HS-5 (cell line): Measurements from ENCODE around the gene AADACL4.
"Not testable (repeated sequence)": the region's sequence is repeated elsewhere in the genome, so short reads cannot be mapped to it uniquely, and the experiment has no call there.

Experiments used
- DNase-seq: peaks from one replicate; pipeline ENCODE4 v3.0.0-alpha.2; 2012; ENCODE audit warnings: low read depth

The AADACL4 gene

GRCh38 chr1:12629985-12630760, 13.7 kb upstream of the AADACL4 start:
- DNase-seq, result no peak

- DNase-seq, result no peak
Observed at GRCh38 chr1:12630946-12631530, 12.8 kb upstream of the AADACL4 start.

GRCh38 chr1:12631571-12631970, 12.3 kb upstream of the AADACL4 start:
- DNase-seq, result no peak

GRCh38 chr1:12634156-12634555, 9.7 kb upstream of the AADACL4 start:
- DNase-seq, result no peak

- DNase-seq, result no peak
Observed at GRCh38 chr1:12634696-12635202, 9.1 kb upstream of the AADACL4 start.

GRCh38 chr1:12636098-12636950, 7.6 kb upstream of the AADACL4 start:
- DNase-seq, result peak; percentile 82

- DNase-seq, result no peak
Observed at GRCh38 chr1:12637693-12638092, 6.2 kb upstream of the AADACL4 start.

- DNase-seq, result no peak
Observed at GRCh38 chr1:12640237-12640957, 3.5 kb upstream of the AADACL4 start.

- no peak for DNase-seq
Observed at GRCh38 chr1:12640958-12641272, 3.0 kb upstream of the AADACL4 start.

GRCh38 chr1:12643079-12643478, 806 bp upstream of the AADACL4 start:
- no peak for DNase-seq

- DNase-seq, result no peak
Observed at GRCh38 chr1:12644237-12644636, 352 bp downstream of the AADACL4 start.

- DNase-seq, result no peak
Observed at GRCh38 chr1:12644829-12645228, 944 bp downstream of the AADACL4 start.

- DNase-seq, result not testable (repeated sequence)
Observed at GRCh38 chr1:12645401-12645800, 1.5 kb downstream of the AADACL4 start.

- DNase-seq, result no peak
Observed at GRCh38 chr1:12648741-12649140, 4.9 kb downstream of the AADACL4 start.

- DNase-seq, result no peak
Observed at GRCh38 chr1:12649971-12650421, 6.1 kb downstream of the AADACL4 start.

GRCh38 chr1:12654004-12654567, 10.2 kb downstream of the AADACL4 start:
- DNase-seq, result no peak

- DNase-seq, result no peak
Observed at GRCh38 chr1:12654657-12655056, 10.8 kb downstream of the AADACL4 start.

- no peak for DNase-seq
Observed at GRCh38 chr1:12656575-12656974, 12.7 kb downstream of the AADACL4 start.

- DNase-seq, result no peak
Observed at GRCh38 chr1:12657060-12657884, 13.4 kb downstream of the AADACL4 start.

- not testable (repeated sequence) for DNase-seq
Observed at GRCh38 chr1:12657885-12658512, 14.1 kb downstream of the AADACL4 start.
